GM18870 (cell line): ENCODE data around the gene OR52M1.
"Not testable (repeated sequence)": the region's sequence is repeated elsewhere in the genome, so short reads cannot be mapped to it uniquely, and the experiment has no call there.

Experiments
- ATAC-seq: cut with Tn5 transposase; IDR thresholded peaks from one replicate; pipeline ENCODE4 v1.9.1; 2021; ENCODE audit warnings: moderate library complexity; ENCODE audit not compliant: unreplicated experiment

The OR52M1 gene, protein sequence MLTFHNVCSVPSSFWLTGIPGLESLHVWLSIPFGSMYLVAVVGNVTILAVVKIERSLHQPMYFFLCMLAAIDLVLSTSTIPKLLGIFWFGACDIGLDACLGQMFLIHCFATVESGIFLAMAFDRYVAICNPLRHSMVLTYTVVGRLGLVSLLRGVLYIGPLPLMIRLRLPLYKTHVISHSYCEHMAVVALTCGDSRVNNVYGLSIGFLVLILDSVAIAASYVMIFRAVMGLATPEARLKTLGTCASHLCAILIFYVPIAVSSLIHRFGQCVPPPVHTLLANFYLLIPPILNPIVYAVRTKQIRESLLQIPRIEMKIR

DNA sequence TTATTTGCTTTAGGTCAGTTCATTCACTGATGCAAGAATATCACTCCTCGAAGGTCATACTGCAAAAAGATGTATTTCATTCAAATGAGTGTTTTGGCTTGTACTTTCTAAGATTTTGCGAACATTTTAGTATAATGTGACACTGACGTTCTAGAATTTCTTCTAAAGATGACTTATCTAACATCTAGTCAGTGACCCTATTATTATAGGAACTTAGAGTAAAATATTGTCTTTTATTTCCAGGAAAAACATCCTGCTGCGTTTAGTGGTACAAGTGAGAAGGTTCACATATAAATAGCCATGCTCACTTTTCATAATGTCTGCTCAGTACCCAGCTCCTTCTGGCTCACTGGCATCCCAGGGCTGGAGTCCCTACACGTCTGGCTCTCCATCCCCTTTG, at the start of gene OR52M1:
Gene OR52M1 (plus strand): TSS at position 301 of the 400 bp plus-strand sequence. CDS start 0 bp downstream, at position 301.
- no peak for ATAC-seq

DNA sequence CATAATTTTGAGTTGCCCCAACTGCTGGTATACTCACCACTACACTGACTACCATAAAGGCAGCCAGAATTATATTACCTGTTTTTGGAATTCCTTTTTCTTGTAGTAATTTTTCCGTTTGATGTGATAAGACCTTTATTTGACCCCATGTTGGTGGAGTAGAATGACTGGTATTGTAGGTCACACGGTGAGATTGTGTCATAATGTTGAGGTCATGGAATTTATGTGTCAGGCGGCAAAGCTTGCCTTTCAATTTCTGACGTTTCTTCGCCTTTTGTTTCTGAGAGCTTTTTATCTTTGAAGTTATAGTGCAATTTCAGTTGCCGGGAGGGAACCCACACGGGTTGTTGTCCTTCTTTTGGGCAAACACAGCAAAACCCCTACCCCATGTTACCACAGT, 49.5 kb upstream of the OR52M1 start:
- no peak for ATAC-seq

DNA sequence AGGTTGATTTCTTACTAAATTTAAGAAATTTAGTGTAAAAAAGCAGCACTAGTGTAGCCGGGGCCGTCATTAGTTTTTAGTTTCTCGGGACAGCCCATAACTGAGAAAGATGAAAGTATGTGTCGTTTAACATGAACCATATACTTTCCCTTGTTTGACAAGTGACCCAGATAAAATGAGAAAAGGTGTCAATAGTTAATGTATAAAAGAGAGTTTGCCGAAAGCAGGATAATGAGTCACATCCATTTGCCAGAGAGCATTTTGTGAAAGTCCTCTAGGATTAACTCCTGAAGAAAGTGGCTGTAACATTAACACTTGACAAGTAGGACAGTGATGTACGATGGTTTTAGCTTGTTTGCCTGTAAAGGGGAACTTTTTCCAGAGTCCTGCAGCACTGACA, 49.0 kb upstream of the OR52M1 start:
- ATAC-seq = no peak

DNA sequence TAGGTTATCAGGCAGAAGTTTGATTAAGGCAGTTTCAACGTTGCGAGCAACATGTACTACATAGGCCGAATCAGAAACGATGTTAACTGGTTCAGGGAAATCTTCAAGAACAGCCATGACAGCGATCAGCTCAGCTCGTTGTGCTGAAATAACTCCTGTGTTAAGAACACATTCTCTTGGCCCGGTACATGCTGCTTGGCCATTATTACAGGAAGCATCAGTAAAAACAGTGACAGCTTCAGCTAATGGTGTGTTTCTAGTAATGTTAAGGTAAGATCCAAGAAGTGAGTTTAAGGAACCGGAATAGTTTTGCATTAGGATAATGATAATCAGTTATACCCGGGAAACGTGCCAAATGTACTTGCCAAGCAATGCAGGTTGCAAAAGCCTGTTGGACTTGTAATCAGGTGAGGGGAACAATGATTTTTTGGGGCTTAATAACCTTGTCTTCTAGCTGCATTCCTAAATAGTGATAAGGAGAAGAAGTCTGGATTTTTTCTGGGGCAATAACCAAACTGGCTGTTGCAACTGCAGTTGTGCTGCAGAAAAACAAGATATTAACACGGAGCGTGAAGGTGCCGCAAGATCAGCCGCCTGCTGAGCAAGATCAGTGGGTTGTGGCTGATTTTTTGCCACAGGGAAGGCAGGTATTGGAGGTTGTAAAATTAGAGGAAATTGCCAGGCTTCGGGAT, 48.3 kb upstream of the OR52M1 start:
- ATAC-seq = no peak

DNA sequence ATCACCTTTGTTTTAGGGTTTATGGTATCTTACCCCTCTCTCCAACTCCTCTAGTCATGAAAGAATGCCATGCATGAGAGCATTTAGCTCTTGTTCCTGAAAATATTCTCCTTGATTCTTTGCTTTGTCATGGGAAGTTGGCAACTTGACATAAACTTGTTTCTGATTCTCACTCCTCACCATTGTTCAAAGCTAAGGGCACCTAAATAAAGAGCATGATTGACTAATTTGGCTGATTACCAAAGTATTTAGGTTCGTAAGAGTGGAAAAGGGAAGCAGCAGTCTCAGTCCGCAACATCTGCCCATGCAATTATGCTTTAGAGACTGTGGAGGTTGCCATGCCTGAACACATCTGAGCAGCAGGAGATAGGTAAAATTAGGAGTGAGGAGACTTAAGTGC, 36.1 kb upstream of the OR52M1 start:
- no peak for ATAC-seq

DNA sequence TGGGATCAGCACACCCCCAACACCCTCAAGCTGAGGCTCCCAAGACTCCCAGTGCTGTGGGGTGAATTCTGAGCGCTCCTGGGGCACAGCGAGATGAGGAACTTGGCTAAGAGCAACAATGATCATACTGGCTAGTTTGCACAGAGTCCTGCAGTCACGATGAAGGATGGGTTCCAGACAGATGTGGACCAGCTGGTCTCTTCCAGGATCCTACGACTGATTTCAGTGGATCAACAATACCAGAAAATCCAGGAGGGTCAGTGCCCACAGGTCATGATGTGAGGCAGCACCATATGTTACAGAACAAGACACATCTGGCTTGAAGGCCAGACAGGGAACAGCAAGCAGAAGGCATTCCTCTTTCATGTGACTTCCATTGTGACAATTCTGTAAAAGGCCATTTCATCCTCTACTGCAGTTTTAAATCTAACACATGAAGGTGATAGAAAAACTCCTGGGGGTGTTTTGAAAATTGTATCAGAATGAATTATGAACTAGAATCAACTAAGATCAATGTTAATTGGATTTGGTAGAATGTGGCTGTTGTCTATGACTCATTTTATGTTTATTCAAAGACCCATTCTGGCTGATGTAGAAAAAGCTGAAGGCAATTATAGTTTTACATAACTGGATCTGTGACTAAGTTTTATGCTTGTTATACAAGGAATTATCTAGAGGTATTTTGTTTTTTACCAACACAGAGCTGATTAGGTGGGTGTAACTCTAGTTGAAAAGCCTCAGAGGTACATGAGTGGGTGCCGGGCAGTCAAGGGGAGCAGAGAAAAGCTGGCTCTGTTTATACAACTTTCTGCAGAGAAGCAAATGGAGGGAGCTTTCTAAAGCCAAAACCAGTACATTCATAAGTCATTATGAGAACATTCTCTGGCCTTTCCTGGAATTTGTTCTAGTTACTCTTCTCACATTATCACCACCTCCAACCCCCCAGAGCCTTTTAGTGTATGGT, 33.4 kb upstream of the OR52M1 start:
- no peak for ATAC-seq

DNA sequence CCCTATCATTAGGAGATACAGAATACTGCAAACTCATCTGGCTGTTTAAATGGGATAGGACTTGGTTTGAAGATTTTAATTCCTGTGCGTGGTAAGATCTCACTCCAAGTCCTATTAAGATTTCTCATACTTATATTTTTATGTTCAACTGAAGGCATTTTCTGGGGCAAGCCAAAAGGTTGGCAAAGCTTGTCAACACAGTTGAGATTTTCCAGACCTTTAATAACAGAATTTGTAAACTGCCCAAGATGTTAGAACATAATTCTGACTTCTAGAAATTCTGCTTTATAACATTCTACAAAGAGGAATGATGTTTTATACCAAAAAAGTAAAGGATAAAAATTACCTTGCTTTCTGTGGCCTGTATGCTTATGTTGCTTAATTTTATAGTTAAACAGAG, 30.8 kb upstream of the OR52M1 start:
- no peak for ATAC-seq

DNA sequence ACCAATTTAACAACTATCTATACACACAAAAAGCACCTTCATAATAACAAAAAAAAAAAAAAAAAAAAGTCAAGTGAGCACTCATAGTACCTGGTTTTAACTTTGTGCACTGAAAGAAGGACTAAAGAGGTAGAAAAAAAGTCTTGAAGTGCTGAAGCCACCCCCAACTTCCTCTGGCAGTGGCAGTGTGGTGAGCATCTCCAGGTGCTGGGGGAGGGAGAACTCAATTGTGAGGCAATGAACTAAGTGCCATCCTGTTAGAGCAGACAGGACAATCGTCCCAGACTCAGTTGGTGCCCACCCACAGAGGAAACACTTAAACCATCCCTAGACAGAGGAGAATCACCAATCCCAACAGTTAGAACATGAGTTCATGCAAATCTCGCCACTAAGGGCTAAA, 22.7 kb upstream of the OR52M1 start:
- no peak for ATAC-seq

DNA sequence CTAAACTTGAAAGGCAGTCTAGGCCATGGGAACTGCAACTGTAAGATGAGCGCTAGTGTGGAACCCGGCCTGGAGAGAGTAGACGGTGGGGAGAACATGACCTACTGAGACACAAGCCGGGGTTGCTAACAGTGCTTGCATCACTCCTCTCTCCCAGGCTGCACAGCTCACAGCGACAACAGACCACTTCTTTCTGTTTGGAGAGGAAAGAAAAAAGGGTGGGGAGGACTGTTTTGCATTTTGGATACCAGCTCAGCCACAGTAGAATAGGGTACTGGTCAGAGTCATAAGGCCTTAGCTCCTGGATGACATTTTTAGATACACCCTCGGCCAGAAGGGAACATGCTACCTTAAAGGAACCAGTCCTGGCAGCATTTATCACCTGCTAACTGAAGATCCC, 22.2 kb upstream of the OR52M1 start:
- ATAC-seq = no peak

DNA sequence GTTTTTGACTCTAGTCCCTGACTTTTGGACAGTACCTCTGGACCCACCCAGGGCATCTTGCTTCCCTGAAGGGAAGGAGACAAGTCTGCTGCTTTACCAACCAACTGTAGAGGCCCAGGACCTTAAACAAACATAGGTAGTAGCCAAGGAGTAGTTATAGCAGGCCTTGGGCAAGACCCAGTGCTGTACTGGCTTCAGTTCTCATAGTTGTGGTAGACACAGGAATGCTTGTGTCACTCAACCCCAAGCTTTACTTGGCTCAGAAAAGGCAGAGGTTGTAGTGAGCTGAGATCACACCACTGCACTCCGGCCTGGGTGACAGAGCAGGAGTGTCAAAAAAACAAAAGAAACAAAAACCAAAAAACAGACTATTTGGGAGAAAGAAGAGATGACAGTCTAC, 21.3 kb upstream of the OR52M1 start:
- no peak for ATAC-seq

DNA sequence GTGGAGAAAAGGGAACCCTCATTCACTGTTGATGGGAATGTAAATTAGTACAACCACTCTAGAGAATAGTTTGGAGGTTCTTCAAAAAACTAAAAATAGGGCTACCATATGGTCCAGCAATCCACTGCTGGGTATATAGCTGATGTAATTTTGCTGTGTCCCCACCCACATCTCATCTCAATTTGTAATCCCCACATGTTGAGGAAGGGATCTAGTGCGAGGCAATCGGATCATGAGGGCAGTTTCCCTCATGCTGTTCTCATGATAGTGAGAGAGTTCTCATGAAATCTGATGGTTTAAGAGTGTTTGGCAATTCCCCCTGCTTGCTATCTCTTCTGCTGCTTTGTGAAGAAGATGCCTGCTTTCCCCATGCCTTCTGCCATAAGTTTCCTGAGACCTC, 17.1 kb upstream of the OR52M1 start:
- ATAC-seq = no peak

DNA sequence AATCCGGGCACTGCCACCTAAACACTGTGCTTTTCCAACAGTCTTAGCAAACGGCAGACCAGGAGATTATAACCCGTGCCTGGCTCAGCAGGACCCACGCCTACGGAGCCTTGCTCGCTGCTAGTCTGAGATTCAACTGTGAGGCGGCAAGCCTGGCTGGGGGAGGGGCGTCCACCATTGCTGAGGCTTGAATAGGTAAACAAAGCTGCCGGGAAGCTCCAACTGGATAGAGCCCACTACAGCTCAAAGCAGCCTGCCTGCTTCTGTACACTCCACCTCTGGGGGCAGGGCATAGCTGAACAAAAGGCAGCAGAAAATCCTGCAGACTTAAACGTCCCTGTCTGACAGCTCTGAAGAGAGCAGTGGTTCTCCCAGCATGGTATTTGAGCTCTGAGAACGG, 13.3 kb upstream of the OR52M1 start:
- not testable (repeated sequence) for ATAC-seq

DNA sequence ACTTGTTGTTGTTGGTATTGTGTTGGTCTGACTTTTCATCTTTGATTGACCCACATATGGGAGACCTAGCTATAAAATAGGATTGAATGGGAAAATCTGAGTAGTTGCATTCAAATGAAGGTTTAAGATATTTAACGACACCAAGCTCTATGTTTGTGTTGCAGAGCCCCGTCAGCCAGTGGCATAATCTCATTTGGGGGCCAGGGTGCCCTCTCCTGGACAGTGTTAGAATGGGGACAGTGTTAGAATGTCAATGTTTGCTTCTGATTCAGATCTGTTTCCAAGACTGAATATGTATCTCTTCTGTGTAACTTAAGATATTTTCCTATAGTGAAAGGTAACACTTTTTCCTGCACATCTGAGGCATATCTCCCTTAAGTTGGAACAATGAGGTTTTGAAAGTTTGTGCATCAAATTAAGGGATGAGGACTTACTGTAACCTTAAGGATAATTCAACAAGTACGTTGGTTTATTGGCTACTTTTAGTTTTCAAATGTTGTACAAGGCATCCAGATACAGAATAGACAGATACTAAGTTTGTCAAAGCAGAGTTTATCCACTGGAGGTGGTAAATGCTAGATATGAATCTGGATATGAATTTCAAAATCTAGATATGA, 5.3 kb upstream of the OR52M1 start:
- ATAC-seq = no peak

DNA sequence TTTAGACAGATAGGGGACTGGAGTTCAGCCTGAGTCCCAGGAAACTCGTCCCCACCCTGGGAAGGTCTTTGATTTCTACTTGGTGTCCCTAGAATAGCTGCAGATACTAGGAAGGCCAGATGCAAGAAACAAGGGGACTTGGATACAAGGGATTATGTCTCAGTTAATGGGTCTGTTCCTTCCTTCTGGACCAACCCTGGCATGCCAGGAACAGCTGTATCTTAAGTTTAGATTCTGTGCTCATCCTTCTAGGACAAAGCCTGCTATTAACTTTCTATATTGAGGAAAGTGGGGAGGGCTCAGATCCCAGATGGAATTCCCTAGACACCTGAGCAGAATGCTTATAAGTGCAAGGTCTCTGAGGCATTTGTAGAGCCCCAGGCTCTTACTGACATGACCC, 3.9 kb upstream of the OR52M1 start:
- no peak for ATAC-seq

DNA sequence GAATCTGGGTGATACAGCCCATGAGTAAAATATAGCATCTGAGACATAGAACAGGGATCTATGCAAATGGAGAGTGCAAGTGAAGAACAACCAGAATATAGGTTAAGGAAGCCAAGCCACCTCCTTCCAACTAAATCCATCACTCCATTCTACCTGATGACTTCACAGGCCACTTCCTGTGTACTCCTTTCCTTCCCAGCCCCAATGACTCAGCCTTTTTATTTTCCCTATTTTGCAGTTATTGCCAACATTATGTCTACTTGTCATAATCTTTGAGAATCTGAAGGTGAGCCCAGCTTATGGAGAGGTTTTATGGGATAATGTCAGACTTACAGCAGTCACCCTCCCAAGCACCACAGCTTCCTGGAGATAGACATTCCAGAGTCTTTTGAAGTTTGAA, 1.4 kb upstream of the OR52M1 start:
- no peak for ATAC-seq

DNA sequence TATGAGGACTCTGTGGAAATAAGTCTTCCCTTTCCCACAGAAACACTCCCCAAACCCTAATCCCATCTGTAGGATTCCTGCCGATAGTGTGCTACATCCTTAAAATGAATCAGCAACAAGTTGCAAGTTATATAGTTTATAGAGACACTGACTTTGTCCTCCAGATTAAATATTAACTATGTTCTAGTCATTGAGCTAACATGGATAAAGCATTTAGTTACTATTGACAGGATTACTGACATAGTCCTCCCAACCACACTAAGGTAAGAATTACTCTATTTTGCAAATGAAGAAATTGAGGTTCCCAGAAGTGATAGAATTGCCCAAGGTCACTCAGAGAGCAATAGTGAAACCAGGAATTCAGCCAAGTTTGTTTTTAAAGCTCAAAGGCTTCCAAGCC, 1.9 kb downstream of the OR52M1 start:
- no peak for ATAC-seq

DNA sequence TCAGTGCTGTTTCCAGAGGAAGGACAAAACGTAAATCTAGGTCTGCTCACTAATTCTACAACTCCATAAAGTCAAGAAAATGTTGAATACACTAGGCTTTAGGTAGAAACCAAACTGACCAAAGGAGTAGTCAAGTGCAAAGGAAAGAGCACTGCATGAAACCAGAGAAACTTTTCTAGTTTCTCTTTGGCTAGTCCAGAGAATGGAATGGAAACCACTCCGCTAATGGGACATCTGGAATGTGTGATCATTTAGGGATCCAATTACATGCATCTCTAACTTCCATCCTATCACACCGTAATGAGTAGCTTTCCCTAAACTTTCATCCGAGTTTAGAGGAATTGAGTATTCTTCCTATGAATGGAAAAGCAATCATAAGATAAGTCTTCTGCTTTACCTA, 2.4 kb downstream of the OR52M1 start:
- ATAC-seq = no peak

DNA sequence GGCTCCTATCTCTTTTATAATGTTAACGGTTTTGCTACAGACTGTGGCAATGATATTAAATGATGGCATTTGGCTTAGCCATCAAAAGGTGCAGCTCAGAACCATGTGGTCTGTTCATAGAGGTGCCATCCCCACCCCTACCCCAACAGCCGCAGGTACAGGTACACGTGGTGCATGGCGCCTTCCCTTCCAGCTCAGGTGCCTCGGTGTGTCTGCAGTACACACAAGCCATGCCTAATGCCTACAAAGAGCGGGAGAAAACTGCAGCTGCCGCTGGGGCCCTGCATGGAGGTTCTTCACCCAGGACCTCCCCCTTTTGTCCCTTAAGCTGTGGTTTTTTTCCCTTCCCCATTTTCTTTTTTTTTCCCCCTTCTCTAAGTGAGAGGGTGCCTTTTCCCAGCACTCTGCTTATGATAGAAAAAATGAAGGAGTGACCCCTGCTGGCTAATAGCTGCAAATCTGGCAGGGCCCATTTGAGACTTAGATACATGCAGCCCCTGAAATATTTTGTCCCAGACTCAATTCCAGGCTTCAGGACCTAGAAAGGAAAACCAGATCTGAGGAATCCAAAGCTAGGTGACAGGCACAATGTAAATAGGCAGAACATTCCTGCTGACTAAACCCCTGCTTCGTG, 6.5 kb downstream of the OR52M1 start:
- no peak for ATAC-seq

DNA sequence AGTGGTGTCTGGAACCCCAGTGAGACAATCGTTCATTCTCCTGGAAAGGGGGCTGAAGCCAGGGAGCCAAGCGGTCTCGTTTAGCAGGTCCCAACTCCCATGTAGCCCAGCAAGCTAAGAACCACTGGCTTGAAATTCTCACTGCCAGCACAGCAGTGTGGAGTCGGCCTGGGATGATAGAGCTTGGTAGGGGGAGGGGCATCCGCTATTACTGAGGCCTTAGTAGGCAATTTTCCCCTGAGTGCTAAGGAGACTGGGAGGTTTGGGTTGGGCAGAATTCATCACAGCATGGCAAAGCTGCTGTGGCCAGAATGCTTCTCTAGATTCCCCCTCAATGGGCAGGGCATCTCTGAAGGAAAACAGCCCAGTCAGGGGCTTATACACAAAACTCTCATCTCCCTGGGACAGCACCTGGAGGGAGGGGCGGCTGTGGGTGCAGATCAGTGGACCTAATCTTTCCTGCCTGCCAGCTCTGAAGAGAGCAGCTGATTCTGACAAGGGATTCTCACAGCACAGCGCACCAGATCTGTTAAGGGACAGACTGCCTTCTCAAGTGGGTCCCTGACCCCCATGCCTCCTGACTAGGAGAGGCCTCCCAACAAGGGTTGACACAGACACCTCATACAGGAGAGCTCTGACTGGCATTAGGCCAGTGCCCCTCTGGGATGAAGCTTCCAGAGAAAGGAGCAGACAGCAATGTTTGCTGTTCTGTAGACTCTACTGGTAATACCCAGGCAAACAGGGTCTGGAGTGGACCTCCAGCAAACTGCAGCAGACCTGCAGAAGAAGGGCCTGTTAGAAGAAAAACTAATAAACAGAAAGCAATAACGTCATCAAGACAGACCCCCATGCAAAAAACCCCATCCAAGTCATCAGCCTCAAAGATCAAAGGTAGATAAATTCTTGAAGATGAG, 14.8 kb downstream of the OR52M1 start:
- ATAC-seq = no peak

DNA sequence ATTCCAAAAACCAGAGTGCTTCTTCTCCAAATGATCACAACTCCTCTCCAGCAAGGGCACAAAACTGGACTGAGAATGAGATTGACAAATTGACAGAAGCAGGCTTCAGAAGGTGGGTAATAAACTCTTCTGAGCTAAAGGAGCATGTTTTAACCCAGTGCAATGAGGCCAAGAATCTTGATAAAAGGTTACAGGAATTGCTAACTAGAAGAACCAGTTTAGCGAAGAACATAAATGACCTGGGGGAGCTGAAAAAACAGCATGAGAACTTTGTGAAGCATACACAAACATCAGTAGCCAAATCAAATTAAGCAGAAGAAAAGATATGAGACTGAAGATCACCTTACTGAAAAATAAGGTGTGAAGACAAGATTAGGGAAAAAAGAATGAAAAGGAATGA, 15.5 kb downstream of the OR52M1 start:
- no peak for ATAC-seq
